T-helper 1 cell (primary cell): ENCODE measurements around the gene CDKL4.
A peak's percentile ranks its signal among the peaks of the same experiment; 100 is the strongest.
"Not testable (repeated sequence)": the region's sequence is repeated elsewhere in the genome, so short reads cannot be mapped to it uniquely, and the experiment has no call there.

Experiments used
- DNase-seq, 5 donors: peaks; one replicate each; pipeline ENCODE4 v3.0.0-alpha.2; 2012 to 2020

CDKL4 gene

DNA sequence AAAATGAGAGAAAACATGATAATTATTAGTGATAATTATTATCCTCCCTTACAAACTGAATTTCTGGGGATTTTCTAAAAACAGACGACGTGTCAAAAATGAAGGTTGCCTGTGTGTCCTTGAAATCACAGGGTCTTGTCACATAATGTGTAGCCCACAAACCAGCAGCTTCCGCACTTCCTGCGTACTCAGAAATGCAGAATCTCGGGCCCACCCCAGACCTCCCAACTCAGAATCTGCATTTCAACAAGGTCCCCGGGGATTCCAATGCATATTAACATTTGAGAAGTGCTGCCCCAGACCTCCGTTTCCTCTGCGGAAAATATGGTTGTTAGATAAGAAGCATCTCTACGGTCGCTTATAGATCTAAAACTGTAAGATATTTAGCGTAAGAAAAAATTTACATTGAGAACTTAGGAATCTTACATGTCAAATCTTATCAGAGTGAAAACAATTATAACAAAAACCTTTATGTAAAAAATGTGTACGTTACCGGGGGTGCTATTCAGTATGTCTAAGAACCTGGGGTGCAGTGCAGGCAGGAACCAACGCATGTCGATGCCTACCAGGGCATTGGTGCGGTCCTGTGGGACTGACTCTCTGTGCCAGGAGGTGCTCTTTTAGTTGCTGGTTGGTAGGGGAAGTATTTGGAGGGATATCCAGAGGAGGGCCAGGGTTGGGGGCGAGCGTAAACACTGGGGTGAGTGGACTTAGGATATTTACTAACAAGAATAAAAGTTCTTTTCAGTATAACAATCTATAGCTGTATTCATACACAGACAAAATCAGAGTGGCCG lies 15.2 kb downstream of the CDKL4 start:
- DNase-seq = peak in 1 of 5 donors; percentile 51

DNA sequence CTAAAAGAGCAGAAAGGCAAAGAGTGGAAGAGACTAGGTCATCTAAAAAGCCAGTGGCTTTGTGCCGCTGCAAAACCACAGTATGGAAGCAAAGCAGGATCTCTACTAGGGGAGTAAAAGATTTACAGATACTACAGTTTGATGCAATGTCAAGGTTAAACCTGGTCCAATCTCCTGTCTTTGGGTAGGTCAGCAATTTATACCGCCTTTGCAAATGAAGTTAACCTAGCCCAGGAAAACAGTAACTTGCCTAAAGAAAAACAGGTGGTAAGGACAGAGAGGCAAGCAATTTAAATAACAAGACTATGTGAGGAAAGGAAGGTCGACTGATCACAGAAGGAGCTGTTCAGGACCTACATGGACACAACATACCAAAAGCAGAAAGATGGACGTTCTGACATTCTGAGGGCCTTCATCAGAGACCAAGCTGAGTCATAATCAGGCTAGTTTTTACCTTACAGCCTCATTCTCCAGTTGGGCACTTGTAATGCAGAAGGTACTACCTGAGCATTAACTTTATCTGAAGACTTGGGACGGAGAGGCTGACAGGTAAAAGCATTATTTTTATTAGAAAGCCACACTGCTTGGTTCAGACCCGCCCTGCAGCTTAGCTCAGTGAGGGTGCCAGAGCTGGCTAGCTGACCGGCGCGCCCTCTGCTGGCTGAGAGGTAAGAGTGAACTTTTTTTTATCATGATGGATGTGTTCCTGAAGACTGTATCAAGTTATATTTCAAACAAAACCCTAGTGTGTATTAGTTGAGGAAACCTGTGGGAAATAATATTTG lies 15.9 kb downstream of the CDKL4 start:
- peak; percentile 56 to 83 (median 73) for DNase-seq

DNA sequence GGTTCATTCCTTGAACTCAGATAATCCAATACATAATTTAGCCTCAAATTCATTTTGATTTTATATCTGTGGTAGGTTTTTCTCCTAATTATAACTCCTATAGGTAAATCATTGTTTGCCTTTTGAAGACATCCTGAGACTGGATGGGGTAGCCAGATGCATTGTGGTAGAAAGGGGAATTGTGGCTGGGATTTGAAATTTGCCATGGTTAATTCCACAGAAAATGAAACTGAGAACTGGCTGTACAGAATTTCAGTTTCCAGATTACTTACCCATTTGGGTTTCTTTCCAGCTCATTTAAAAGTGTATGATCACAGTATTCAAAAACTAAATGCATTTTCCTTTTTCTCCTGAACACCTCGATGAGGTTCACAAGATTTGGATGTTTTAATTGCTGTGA lies 18.2 kb downstream of the CDKL4 start:
- no peak for DNase-seq

DNA sequence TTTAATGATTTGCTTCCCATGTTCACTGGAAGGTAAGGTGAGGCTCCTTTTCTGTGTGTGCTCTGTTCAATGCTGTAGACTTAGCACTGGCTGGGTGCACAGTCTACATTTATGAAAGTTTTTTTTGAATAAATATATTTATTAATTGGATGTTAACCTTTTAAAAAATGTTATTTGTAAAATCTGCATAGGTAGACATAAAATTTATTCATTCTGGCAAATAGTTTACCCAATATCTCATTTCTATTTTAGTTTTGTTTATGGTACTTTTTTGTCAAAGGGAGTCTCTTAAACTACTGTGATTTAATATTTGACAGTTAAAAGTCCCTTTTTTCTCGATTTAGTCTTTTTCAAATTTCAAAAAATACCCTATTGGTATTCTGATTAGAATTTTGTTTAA lies 19.9 kb downstream of the CDKL4 start:
- no peak for DNase-seq

DNA sequence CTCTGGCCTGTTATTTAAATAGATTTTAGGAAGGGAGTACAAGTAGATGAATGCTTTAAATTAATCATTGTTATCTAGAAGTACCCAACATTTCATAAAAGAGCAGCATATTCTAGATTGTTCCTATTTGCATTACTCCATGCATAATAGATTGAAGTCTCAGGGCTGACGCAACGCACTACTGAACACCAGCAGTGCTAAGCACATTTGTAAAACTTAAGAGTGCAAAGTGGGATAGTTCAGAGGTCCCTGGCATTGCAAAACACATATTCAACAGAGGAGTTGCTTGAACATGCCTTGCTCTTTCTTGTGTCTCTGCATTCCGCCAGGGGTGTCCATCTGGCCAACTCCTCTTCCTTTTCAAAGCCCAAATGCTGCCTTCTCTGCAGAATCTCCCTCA lies 22.3 kb downstream of the CDKL4 start:
- DNase-seq = no peak

- DNase-seq = no peak
Measured at GRCh38 chr2:39220136-39220535, 23.6 kb downstream of the CDKL4 start.

DNA sequence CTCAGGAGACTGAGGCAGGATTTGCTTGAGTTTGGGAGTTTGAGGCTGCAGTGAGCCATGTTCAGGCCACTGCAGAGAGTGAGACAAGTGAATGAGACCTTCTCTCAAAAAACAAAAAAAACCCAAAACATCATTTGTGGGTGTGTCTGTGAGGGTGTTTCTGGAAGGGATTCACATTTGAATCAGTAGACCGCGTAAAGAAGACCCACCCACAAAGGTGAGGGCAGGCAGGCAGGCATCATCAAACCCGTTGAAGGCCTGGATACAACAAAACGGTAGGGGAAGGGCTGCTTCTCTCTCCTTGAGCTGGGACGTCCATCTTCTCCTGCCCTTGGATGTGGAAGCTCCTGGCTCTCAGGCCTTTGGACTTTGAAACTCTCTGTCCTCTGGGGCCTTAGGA lies 25.4 kb downstream of the CDKL4 start:
- DNase-seq = peak in 1 of 5 donors; percentile 79

DNA sequence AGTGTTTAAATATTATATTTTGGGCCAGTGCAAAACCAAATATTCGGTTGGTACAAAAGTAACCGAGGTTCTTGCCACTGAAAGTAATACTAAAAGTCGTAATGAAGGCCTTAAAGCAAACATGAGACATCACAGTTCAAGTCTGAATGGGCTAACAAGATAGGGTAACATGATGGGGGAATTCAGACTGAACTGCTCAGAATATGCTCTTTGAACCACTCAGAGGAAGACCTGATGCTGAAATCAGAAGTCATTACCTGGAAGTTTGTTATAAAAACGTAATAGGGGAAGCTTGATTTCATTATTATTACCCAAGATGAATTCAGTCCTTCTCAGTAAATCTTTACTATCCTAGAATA lies 26.6 kb downstream of the CDKL4 start:
- DNase-seq = no peak

DNA sequence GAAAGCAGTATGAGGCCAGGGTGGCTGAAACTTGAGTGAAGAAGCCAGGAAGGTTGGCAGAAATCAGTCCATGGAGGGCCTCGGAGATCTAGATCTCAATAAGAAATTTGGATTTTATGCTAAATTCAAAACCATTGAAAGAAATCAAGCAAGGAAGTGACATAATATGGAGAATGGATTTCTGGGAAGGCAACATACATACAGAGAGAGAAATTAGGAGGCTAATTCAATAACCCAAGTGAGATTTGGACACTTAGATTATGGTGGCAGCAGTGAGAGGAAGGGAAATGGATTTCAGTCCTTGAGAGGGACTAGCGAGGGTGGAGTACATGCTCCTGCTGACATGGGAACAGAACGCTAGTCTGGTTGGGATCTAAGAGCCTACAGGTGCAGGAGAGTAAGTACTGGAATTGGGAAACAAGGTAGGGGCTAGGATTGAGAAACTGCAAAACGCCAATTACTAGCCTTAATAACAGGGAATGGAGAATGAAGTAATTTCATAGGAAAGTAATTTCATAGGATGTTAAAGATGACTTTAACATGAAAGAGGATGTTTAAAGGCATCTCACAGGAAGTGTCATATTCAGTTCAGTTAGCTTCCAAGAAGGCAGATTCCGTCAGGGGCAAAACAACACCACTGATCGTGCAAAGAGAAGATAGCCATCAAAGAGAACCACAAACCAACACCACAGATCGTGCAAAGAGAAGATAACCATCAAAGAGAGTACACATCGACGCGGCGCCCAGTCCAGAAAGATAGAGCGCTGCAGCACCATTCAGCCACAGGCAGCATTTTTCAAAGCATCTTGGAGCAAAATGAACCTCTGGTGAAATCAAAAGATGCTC lies 27.2 kb downstream of the CDKL4 start:
- peak; percentile 19 to 98 (median 50) for DNase-seq

- DNase-seq = peak in 1 of 5 donors; percentile 69
Measured at GRCh38 chr2:39215545-39215944, 28.2 kb downstream of the CDKL4 start.

DNA sequence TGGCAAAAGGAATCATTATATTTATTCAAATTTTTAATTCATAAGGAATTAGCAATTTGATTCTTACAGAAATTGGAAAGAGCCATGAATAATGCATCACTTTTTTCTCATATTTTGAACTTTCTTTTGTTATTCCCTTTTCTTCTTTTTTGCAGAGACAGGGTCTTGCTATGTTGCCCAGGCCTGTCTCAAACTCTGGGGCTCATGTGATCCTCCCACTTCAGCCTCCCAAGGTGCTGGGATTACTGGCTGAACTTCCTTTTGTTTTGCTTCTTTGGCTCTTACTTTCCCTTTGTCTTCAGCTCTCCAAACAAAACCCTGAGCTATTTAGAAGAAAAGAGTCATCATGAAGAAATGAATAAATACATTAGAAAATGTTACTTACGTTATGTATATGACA lies 30.8 kb downstream of the CDKL4 start:
- no peak for DNase-seq

DNA sequence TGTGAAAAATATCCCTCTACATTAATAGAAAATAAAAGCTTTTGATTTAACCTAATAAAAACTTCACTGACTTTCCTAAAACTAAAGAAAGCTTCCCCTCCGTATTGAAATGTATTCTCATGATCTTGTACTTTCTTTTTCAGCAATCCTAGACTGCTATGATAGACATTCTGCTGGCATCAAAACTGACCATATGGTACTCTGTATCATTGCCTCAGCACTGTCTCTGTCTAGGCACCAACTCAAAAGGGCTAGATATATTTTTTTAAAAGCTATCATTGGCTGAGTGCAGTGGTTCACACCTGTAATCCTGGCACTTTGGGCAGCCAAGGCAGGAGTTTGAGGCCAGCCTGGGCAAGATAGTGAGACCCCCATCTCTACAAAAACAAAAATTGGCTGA lies 32.9 kb downstream of the CDKL4 start:
- no peak for DNase-seq

- no peak for DNase-seq
Measured at GRCh38 chr2:39203382-39203781, 40.4 kb downstream of the CDKL4 start.

DNA sequence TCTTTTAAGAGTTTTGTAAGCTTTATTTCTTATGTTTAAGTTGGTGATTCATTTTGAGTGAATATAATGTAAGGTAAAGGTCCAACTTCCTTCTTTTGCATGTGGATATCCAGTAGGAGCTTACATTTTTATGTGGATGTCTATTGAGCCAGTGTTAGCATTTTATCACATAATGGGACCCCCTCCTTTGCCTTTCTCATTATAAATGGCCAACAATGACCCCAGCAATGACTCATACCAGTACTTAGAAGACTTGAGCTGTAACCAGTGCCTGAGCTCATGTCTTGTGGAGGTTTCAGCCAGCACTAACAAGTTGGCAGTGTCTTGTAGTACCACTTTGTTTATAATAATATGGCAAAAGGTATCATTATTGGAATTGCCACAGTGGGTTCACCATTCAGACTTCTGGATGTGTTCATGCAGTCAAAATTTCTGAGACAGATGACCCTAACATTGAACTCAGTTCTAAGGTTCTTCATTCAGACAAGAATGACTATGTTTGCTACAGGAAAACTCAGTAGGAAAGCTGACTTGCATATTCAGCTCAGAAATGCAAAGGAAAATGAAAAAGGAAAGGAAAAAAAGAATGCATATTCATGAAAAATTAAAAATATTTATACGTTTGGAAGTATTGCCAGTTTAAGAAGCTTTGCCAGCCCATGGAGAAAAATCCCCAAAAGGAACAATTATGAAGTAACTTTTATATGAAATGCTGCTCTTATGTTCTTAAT lies 41.0 kb downstream of the CDKL4 start:
- peak in 1 of 5 donors; percentile 47 for DNase-seq

DNA sequence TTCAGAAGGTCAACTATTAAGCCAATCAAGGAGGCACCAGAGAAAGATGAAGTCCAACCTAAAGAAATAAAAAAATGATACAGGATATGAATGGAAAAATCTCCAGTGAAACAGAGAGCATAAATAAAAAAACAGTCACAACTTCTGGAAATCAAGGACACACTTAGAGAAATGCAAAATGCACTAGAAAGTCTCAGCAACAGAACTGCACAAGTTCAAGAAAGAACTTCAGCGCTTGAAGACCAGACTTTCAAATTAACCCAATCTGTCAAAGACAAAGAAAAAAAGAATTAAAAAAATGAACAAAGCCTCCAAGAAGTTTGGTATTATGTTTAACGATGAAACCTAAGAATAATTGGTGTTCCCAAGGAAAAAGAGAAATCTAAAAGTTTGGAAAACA lies 46.8 kb downstream of the CDKL4 start:
- not testable (repeated sequence) for DNase-seq

- DNase-seq = no peak
Measured at GRCh38 chr2:39194686-39195085, 49.1 kb downstream of the CDKL4 start.

GRCh38 chr2:39188960-39189494 lies 54.7 kb downstream of the CDKL4 start:
- DNase-seq = peak in 1 of 5 donors; percentile 37

DNA sequence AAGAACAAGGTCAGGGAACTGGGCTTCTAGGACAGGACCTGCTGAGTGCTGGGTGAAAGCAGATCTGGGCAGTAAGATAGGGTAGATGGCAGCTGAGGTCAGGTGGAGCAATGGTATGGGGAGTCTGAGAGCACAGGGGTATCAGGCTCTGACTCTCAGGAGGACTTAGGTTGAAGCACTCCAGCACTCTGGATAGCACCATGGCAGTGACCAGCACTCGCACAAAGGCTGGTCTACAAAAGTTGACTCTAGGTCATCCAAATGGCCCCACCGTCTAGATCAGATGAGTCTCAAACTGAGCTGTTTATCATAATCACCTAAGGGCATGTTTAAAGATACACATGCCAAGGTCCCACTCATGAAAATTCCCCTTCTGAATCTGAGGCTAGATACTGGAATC lies 60.1 kb downstream of the CDKL4 start:
- no peak for DNase-seq

DNA sequence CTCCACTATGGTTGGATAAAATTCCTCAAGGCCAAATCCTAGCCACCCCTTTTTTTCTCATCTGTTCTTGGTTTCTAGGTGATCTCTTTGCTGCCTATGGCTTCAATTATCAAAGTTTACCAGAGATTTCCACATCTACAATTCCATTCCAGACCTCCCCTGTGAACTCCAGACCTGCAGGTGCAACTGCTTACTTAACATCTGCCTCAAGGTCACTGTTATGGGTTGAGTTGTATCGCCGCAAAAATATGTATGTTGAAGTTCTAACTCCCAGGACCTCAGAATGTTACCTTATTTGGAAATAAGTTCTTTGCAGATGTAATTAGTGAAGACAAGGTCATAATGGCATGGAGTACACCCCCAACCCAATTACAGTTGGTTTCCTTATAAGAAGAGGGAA lies 62.5 kb downstream of the CDKL4 start:
- DNase-seq = no peak

GRCh38 chr2:39179974-39180960 lies 63.5 kb downstream of the CDKL4 start:
- DNase-seq = no peak

DNA sequence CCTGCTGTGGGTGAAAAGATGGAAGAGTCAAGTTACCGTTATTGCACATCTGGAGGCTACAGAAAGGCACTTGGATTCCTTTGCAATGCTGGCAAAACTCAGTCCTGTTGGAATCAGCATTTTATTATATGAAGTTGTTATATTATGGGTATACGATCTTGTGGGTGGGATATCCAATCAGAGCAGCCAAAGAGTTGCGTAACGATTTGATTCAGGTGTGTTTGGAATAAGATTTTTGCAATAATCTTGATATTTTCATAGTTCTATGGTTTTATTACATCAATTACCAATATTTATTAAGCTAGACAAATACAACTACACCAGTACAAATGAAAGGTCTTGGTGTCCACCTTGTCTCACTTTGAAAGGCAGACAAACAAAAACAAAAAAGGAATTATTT lies 65.0 kb downstream of the CDKL4 start:
- no peak for DNase-seq
